ENCODE data around the gene ZC3H11A.
A peak's percentile ranks its signal among the peaks of the same experiment; 100 is the strongest.
"Not testable (repeated sequence)": the region's sequence is repeated elsewhere in the genome, so short reads cannot be mapped to it uniquely, and the experiment has no call there.

Gene ZC3H11A

DNA sequence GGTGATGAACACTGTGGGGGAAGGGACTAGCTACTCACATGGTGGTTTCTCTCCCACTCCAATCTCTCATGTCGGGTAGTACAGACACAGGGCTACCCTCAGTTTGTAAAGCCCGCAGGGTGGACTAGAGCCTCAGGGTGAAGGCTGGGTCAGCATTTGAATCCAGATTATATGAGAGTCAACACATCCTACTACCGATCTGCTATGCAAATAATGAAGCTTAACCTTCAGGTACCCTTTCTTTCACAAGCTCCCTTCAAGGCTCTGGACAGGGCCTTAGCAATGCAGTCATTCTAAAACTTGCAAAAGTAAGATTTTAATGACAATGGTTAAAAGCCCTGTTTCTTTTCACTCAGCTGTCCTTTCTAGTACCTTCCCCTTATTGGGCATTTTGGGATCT, 5.5 kb upstream of the ZC3H11A start:
- DNase-seq = no peak

GRCh38 chr1:203791498-203791897, 3.9 kb upstream of the ZC3H11A start:
- no peak for DNase-seq

- no peak for DNase-seq
Observed at GRCh38 chr1:203792486-203792885, 2.9 kb upstream of the ZC3H11A start.

- DNase-seq = not testable (repeated sequence)
Observed at GRCh38 chr1:203793561-203793960, 1.9 kb upstream of the ZC3H11A start.

DNA sequence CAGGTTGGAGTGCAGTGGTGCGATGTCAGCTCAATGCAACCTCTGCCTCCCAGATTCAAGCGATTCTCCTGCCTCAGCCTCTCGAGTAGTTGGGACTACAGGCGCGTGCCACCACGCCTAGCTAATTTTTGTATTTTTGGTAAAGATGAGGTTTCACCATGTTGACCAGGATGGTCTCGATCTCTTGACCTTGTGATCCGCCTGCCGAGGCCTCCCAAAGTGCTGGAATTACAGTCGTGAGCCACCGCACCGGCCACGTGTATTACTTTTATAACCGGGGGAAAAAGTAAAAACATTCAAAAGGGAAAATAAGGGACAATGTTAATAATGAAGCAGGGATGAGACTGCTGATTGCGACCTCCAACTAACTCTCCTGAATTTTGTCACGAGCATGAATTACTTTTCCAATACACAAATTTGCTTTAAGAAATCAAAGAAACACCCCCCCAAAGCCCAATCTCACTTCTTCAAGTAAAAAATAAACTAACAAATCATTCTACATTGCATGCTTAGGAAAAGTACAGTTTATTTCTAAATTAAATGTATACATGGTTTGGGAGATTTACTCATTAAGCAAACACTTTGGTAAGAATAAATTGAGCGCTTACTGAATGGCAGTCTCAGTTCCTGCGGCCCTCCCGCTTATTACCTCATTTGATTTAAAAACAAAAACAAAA, 521 bp upstream of the ZC3H11A start:
- DNase-seq = no peak

- peak; percentile 38 for DNase-seq
Observed at GRCh38 chr1:203796236-203796605, 798 bp downstream of the ZC3H11A start.

DNA sequence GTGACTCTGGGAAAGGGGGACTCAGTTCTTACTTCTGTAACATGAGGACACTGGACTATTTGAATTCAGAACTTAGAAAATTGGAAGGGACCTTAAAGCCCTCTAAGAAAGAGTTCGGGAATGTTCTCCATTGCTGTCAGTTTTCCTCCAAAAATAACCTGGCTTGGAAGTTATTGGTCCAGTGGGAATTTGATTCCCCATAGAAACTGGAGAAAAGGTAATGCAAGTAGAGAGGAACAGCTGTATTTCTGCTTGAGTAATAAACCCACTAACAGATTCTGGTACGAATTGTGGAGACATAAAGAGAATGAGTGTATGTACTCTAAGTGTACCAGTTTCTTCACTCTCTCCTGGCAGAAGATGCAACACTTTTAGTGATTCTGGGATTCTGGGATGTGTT, 1.8 kb downstream of the ZC3H11A start:
- no peak for DNase-seq

GRCh38 chr1:203797948-203798655, 2.7 kb downstream of the ZC3H11A start:
- DNase-seq = no peak

- DNase-seq = no peak
Observed at GRCh38 chr1:203799157-203799556, 3.7 kb downstream of the ZC3H11A start.

GRCh38 chr1:203799971-203800370, 4.5 kb downstream of the ZC3H11A start:
- no peak for DNase-seq

- DNase-seq = no peak
Observed at GRCh38 chr1:203805689-203806088, 10.3 kb downstream of the ZC3H11A start.

GRCh38 chr1:203807196-203807595, 11.8 kb downstream of the ZC3H11A start:
- DNase-seq = peak; percentile 74

DNA sequence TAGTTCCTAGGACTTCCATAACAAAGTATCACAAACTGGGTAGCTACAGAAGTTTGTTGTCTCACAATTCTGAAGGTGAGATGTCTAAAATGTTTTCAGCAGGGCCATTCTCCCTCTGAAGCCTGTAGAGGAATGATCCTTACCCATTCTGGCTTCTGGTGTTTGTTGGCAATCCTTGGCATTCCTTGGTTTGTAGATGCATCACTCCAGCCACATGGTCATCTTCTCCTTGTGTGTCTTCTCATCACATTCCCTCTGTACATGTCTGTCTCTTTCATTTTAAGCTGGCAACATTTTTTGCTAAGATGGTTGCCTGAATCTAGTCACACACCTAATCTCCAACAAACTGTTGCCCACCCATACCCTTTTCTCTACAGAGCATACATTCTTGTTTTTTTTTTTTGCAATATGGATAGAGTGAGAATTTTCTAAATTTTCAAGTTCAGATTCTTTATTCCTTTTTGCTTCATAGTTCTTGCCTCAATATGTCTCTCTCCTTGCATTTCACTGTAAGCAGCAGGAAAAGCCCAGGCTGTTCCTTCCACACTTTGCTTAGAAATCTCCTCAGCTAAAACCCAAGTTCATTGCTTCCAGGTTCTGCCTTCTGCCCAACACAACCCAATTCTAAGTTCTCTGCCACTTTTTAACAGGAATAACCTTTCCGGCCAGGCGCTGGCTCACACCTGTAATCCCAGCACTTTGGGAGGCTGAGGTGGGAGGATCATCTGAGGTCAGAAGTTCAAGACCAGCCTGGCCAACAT, 18.3 kb downstream of the ZC3H11A start:
- DNase-seq = no peak

DNA sequence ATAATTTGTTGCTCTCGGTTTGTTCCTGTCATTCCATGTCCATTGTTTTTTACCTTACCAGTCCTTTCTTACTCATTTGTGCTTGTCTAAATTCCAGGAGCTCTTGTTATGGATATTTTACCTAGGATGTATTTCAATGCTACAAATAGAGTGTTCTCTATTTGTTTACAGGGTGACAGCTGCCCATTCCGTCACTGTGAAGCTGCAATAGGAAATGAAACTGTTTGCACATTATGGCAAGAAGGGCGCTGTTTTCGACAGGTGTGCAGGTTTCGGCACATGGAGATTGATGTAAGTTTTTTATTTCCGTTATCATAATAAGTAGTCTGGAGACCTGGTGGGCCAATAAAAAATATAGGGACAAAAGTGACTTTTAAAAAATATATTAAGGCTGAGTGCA, 23.0 kb downstream of the ZC3H11A start:
- no peak for DNase-seq

- DNase-seq = peak; percentile 2
Observed at GRCh38 chr1:203823306-203823705, 27.9 kb downstream of the ZC3H11A start.

DNA sequence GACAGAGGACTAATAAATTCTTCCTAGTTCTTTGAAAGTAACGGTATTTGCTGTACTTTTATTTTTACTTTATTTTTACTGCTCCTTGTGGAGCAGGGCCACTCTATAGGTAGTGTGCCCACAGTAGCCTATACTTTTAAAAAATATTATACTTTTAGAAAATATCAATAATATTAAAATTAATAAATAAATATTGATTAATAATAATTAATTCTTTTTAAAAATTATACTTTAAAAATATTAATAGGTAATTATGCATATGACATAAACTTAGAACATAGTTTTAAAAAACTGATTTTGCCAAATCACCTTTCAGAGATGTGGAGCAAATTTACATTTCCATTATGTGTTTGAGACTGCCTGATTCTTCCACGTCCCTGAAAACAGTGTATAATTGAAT, 30.8 kb downstream of the ZC3H11A start:
- DNase-seq = no peak

DNA sequence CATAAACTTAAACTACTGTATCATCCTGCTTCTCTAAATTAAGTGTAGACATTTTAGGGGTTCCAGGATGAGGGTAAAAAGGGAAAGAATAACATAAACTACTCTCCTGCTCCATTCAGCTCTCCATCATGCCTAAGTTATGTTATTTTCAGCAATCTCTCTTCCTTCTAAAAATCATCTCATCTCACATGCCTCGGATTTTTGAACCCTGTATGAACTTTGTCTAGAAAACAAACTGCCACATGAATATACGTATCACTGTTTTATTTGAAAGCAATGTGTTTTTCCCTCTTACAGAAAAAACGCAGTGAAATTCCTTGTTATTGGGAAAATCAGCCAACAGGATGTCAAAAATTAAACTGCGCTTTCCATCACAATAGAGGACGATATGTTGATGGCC, 32.6 kb downstream of the ZC3H11A start:
- DNase-seq = no peak

- no peak for DNase-seq
Observed at GRCh38 chr1:203828503-203828902, 33.1 kb downstream of the ZC3H11A start.

GRCh38 chr1:203829247-203829646, 33.8 kb downstream of the ZC3H11A start:
- not testable (repeated sequence) for DNase-seq

DNA sequence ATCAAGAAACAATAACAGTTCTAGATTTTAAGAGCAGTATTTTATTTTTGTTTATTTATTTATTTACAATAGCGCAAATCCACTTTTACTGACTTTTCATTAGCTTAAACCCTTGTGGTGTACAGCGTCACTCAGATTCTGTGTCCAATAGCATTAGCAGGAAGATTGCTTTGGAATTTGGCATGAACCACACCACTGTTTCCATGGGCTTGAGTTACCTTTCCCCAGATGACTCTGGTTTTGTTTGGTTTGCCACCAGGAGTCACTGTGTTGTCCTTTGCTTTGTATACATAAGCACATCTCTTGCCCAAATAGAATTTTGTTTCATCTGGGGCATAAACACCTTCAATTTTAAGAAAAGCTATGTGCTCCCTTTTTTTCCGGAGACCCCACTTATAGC, 40.1 kb downstream of the ZC3H11A start:
- no peak for DNase-seq

- peak; percentile 86 for DNase-seq
Observed at GRCh38 chr1:203839081-203839480, 43.7 kb downstream of the ZC3H11A start.

DNA sequence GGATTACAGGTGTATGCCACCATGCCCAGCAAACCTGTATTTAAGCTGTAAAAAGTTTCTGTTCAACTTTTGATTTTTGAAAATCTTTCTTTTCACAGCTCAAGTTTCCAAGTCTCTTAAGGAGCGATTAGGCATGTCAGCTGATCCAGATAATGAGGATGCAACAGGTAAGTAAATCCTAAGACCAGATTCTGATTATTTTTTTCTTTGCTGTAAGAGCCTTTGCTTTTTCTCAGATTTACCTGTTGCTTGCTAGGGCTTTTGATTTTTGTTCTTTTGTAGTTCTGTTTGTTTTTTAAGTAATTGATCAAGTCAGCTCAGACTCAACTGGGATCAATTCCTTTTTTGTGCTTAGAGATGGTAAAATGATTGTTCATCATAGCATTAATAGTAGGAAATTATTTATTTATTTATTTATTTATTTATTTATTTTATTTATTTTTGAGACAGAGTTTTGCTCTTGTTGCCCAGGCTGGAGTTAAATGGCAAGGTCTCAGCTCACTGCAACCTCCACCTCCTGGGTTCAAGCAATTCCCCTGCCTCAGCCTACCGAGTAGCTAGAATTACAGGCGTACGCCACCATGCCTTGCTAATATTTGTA, 44.9 kb downstream of the ZC3H11A start:
- DNase-seq = no peak

DNA sequence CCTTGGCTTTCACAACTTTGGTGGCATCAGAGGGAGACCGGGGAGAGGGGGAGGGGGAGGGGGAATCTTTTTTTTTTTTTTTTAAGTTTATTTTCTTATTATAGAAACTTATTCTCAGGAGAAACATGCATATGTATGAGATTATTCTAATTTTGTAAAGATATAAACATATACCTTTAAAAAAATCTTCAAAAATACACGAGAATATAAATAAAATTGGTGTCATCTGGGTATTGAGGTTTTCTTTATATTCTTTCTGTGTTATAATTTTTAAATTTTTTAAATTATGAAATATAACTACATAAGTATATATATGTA, 47.1 kb downstream of the ZC3H11A start:
- no peak for DNase-seq

DNA sequence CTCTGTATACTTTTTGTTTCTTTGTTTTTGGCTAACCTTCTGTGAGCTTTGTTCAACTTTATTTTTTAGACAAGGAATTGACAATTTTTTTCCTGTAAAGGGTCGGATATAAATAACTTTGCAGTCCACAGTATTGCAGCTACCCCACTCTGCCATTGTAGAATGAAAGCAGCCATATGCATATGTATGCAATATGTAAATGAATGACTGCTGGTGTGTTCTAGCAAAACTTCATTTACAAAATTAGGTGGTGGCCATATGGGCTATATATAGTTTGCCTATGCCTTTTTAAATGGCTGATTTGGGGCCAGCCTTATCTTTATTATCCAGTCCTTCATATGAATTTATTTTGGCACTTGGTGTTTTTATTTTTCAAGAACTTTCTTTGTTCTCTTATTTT, 48.0 kb downstream of the ZC3H11A start:
- no peak for DNase-seq
